Upper lobe of left lung (tissue), 4 donors: ENCODE measurements around the gene VPS37B.

Experiments
- CTCF ChIP-seq, 6 experiments: fragments of 450-650 bp in 4 of 6; fragments of 200-600 bp in 2 of 6; sonication (generic) in 2 of 6; IDR thresholded peaks; one replicate each; pipeline ENCODE4 v1.5.1; 2016 to 2019; ENCODE audit warnings: antibody characterized with exemption in 6 of 6
- EP300 ChIP-seq, 4 donors: sonication (generic); formaldehyde crosslinking; IDR thresholded peaks; one replicate each; pipeline ENCODE4 v1.5.1; 2017; ENCODE audit warnings: antibody characterized with exemption in 4 of 4, control low read depth in 2 of 4

GRCh38 chr12:122834921-122835749 lies 60.8 kb downstream of the VPS37B start, which contains the start of gene HIP1R:
- TF ChIP-seq EP300 (IDR thresholded peaks at IDR 0.05) (no peak), CTCF (IDR thresholded peaks at IDR 0.05) (no peak)
